AG04450 (cell line): ENCODE data around the gene TMEM220. TPM values are rescaled to one million over a fixed set of nuclear protein-coding genes. Genes with fewer than 3 reads are reported as not detected.

Experiments used
- CTCF ChIA-PET: fragments of 300-600, 350-600 bp; formaldehyde crosslinking; extraction: SDS; loops from one replicate; lab custom pipeline; 2022; ENCODE audit warnings: antibody characterized with exemption, inconsistent platforms; lab: Charles Lee
- POLR2A ChIA-PET: fragments of 350-600 bp; formaldehyde crosslinking; extraction: SDS; loops from one replicate; lab custom pipeline; 2021; ENCODE audit warnings: antibody characterized with exemption, inconsistent platforms; lab: Yijun Ruan, JAX
- DNase-seq: peaks from one replicate; pipeline ENCODE4 v3.0.0-alpha.2; 2011; ENCODE audit warnings: low read depth, low spot score
- H3K27ac ChIP-seq: one replicate; pipeline ENCODE4 v1.5.1; 2012; ENCODE audit warnings: low read depth, low read length, control low read depth
- H3K27me3 ChIP-seq: one replicate; pipeline ENCODE4 v1.6.0; 2012; ENCODE audit warnings: low read length; ENCODE audit not compliant: control insufficient read depth, insufficient read depth
- H3K4me3 ChIP-seq: 2 replicates; pipeline ENCODE4 v1.5.1; 2011; ENCODE audit warnings: mild to moderate bottlenecking, low read depth, low read length, control low read depth
- H3K9me3 ChIP-seq: 2 replicates; pipeline ENCODE4 v1.5.1; 2012; ENCODE audit warnings: low read length; ENCODE audit not compliant: control insufficient read depth, insufficient read depth
- polyA minus RNA-seq: library from RNA; depleted of rRNA, polyadenylated mRNA; stranded (reverse); fragments of >200 nt; gene quantifications from 2 replicates; pipeline ENCODE4 v1.2.3, GENCODE V29; 2011; rRNA and poly(A)+ RNA removed
- polyA plus RNA-seq: library from polyadenylated mRNA; depleted of rRNA; stranded (reverse); fragments of >200 nt; gene quantifications from 2 replicates; pipeline ENCODE4 v1.2.3, GENCODE V29; 2011; rRNA removed
- TF ChIP-seq, protein P1 (sequence below): IDR thresholded peaks from 2 replicates; pipeline ENCODE4 v1.5.1; 2011; ENCODE audit warnings: low read depth, low read length, control low read depth, inconsistent platforms

The TMEM220 gene
- polyA plus RNA-seq (5.2 and 6.1 TPM in 2 replicates), polyA minus RNA-seq (2.9 and 3.5 TPM in 2 replicates)

DNA sequence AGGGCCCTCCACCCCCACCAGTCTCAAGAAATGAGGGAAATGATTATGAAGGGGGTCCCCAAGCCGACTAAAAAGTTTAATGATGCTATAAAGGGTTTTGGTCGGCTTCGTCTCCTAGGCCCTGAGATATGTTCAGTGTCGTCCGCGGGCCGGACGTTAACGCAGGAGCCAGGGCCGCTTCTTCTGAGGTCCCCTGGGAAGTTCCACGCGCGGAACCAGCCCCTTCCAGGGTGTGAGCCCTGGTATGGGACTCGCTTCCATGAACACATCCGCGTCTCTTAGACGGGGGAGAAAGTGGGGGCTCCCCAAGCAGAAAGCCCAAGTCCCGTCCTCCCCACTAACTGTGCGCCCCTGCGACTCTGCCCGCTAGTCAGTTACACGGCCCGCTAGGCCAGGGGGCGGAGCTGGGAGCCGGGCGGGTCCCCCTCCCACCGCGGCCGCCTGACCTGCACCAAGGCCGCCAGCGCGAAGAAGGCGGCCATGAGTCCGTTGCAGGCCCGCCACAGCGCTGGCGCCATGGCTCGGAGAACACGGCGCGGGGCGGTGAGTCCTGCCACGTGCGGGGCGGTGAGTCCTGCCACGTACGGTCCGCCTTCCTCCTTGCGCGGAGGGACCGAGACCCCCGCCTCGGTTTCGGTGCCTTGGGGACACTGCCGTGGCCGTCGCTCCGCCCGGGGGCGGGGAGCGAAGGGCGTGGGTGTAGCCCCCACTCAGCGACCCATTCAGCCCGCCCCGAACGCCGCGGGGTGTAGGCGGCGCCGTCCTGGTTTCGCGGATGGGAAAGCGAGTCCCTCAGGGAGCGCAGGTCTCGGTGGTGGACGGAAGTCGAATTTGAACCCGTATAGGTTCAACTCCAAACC is at the start of gene TMEM220:
TSS of gene TMEM220 (minus strand) at position 690 of the 860 bp plus-strand sequence. CDS start at position 518, 172 bp downstream.
- Histone ChIP-seq H3K27ac (peak within 1 kb of the TSS; percentile 68), H3K4me3 (peak within 1 kb of the TSS; percentile 64), H3K9me3 (no peaks in the 10 kb centered on the region), H3K27me3 (peaks cover 2% of the 10 kb centered on the region)
- CTCF ChIA-PET: interaction anchor here (0.6 to 3.3 kb wide), 9 partner anchors 9 to 1257 kb away, joined by 3 to 20 read pairs (median 4); no protein-coding TSS in a partner anchor
- POLR2A ChIA-PET: interaction anchor here (1.0 to 1.2 kb wide), 2 partner anchors 38 to 1267 kb away, joined by 4 to 5 read pairs; partner anchors contain the start of gene ZNF18
- TF ChIP-seq, protein P1, sequence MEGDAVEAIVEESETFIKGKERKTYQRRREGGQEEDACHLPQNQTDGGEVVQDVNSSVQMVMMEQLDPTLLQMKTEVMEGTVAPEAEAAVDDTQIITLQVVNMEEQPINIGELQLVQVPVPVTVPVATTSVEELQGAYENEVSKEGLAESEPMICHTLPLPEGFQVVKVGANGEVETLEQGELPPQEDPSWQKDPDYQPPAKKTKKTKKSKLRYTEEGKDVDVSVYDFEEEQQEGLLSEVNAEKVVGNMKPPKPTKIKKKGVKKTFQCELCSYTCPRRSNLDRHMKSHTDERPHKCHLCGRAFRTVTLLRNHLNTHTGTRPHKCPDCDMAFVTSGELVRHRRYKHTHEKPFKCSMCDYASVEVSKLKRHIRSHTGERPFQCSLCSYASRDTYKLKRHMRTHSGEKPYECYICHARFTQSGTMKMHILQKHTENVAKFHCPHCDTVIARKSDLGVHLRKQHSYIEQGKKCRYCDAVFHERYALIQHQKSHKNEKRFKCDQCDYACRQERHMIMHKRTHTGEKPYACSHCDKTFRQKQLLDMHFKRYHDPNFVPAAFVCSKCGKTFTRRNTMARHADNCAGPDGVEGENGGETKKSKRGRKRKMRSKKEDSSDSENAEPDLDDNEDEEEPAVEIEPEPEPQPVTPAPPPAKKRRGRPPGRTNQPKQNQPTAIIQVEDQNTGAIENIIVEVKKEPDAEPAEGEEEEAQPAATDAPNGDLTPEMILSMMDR: no peak
- DNase-seq: peak; percentile 34

DNA sequence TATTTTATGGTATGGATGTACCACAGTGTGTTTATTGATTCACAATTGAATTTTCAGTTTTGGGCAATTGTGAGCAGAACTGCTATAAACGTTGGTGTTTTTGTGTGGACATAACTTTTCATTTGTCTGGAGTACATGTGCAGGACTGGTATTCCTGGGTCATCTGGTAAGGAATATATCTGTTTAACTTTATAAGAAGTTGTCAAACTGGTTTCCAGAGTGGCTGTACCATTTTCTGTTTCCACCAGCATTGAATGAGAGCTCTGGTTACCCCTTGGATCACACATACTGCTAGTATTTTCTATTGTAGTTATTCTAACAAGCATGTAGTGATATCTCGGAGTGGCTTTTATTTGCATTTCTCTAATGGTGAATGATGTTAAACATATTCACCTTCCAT is 49.8 kb upstream of the TMEM220 start:
- Histone ChIP-seq H3K27me3 (no peaks in the 10 kb centered on the region), H3K9me3 (no peaks in the 10 kb centered on the region), H3K27ac (no peak overlapping the region), H3K4me3 (no peak overlapping the region)
- ChIA-PET CTCF (no interaction called here), POLR2A (no interaction called here)
- no peak for DNase-seq
- TF ChIP-seq, protein P1: no peak

DNA sequence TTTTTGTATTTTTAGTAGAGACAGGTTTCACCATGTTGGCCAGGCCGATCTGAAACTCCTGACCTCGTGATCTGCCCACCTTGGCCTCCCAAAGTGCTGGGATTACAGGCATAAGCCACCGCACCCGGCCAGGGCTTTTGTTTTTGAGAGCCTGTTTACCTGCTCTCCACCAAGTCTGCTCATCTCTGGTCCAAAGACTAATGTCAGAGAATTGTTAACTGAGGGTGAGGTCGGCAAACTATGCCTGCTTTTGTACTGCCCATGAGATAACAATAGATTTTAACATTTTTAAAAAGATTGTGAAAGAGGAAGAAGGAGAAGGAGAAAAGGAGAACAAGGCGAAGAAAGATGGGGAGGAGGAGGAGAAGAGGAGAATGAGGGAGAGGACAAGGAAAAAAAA is 48.1 kb upstream of the TMEM220 start:
- CTCF ChIA-PET: no interaction called here
- TF ChIP-seq, protein P1: no peak

DNA sequence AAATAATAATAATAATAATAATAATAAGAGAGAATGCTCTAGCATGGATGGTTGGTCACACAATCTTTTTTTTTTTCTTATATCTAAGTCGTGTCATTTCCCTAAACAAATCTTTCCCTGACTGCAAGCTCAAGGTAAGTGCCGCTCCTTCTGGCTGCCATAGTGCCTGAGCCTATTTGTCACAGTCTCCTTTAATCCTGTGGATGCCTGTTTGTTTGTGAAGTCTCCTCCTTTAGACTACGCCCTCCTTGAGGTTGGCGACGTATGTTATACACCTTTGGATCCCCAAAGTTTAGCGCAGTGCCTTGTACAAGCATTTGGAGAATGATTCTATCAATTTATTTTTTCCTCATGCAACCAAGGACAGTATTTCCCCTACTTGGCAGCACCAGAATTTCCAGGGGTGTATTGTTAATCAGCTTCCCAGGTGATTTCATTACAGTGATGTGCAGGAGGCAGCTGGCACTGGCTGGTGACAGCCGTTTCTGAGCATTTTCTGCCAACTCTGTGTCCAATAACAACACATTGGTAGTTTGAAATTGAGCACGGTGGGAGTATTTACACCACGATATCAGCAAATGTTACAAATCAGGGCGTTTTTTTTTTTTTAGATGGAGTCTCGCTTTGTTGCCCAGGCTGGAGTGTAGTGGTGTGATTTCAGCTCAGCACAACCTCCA is 47.4 kb upstream of the TMEM220 start:
- Histone ChIP-seq H3K4me3 (no peak overlapping the region), H3K27ac (no peak overlapping the region), H3K9me3 (no peaks in the 10 kb centered on the region; the same call in 1 of the 2 replicates), H3K27me3 (no peaks in the 10 kb centered on the region)
- CTCF ChIA-PET: no interaction called here
- TF ChIP-seq, protein P1: no peak
- no peak for DNase-seq
- POLR2A ChIA-PET: no interaction called here

More for the DNA sequence above, 48.1 kb upstream of the TMEM220 start:
- Histone ChIP-seq H3K4me3 (no peak overlapping the region), H3K27ac (no peak overlapping the region), H3K27me3 (no peaks in the 10 kb centered on the region), H3K9me3 (no peaks in the 10 kb centered on the region)
- DNase-seq: no peak
- POLR2A ChIA-PET: no interaction called here
